ENCODE measurements around the gene VPS26B. TPM values are rescaled to one million over a fixed set of nuclear protein-coding genes. Genes with fewer than 3 reads are reported as not detected.

The VPS26B gene
- total RNA-seq, 1 experiment from 2014 or later = 28.6 TPM

GRCh38 chr11:134275188-134275533, 50.7 kb downstream of the VPS26B start:
- no peak for TF ChIP-seq CTCF (conservative IDR thresholded peaks at IDR 0.05)
- TF ChIP-seq EZH2 (IDR thresholded peaks at IDR 0.05; ENCODE audit: low read depth) = no peak
- H3K79me2 ChIP-seq (ENCODE audit: low read depth) = no peaks in the 10 kb centered on the region
- H2AFZ ChIP-seq = no peak overlapping the region
- H3F3A ChIP-seq (ENCODE audit: insufficient read depth, low read depth) = no peaks in the 10 kb centered on the region
- H3K27me3 ChIP-seq (ENCODE audit: insufficient read depth, low read depth) = no peaks in the 10 kb centered on the region
- no peak overlapping the region for H3K27ac ChIP-seq
- no peak for DNase-seq
- no peak overlapping the region for H3K4me3 ChIP-seq
- intact Hi-C loops (cut with micrococcal nuclease; ENCODE audit: unreplicated experiment) = no loop called here
- ChIA-PET CTCF (no interaction called here), POLR2A (ENCODE audit: unreplicated experiment) (no interaction called here)
- no TSS peak for BruUV-seq (replicated peaks)
- no peak overlapping the region for H3K4me2 ChIP-seq
- H3K9me3 ChIP-seq (ENCODE audit: insufficient read depth, low read depth) = no peaks in the 10 kb centered on the region
- no peaks in the 10 kb centered on the region for H3K4me1 ChIP-seq (replicated peaks; ENCODE audit: insufficient read depth)
- no peaks in the 10 kb centered on the region for H3K36me3 ChIP-seq (ENCODE audit: low read depth)
- no peaks in the 10 kb centered on the region for H3K9me2 ChIP-seq (ENCODE audit: insufficient read depth)
- no peaks in the 10 kb centered on the region for H4K20me1 ChIP-seq (ENCODE audit: insufficient read depth)

GRCh38 chr11:134275534-134276395, 51.3 kb downstream of the VPS26B start, which contains the start of gene GLB1L3:
Gene GLB1L3 (plus strand): TSS chr11:134276379. CDS start chr11:134276741, 362 bp downstream.
- DNase-seq = no peak
- H2AFZ ChIP-seq = no peak within 1 kb of the TSS
- H3F3A ChIP-seq (ENCODE audit: insufficient read depth, low read depth) = no peaks in the 10 kb centered on the region
- no peak within 1 kb of the TSS for H3K4me3 ChIP-seq
- H4K20me1 ChIP-seq (ENCODE audit: insufficient read depth) = no peaks in the 10 kb centered on the region
- no peaks in the 10 kb centered on the region for H3K9me3 ChIP-seq (ENCODE audit: insufficient read depth, low read depth)
- no peaks in the 10 kb centered on the region for H3K4me1 ChIP-seq (replicated peaks; ENCODE audit: insufficient read depth)
- peaks cover 4% of the 10 kb centered on the region; the same call in 1 of the 2 replicates for H3K27me3 ChIP-seq (ENCODE audit: insufficient read depth, low read depth)
- BruUV-seq (replicated peaks) = no TSS peak
- ChIA-PET CTCF (no interaction called here), POLR2A (ENCODE audit: unreplicated experiment) (no interaction called here)
- H3K9me2 ChIP-seq (ENCODE audit: insufficient read depth) = no peaks in the 10 kb centered on the region
- H3K79me2 ChIP-seq (ENCODE audit: low read depth) = no peaks in the 10 kb centered on the region
- H3K4me2 ChIP-seq = no peak within 1 kb of the TSS
- intact Hi-C loops (cut with micrococcal nuclease; ENCODE audit: unreplicated experiment) = no loop called here
- H3K27ac ChIP-seq = no peak within 1 kb of the TSS
- TF ChIP-seq CTCF (conservative IDR thresholded peaks at IDR 0.05) (no peak), EZH2 (IDR thresholded peaks at IDR 0.05; ENCODE audit: low read depth) (no peak)
- no peaks in the 10 kb centered on the region for H3K36me3 ChIP-seq (ENCODE audit: low read depth)

- Histone ChIP-seq H3K79me2 (ENCODE audit: low read depth) (no peaks in the 10 kb centered on the region), H3K9me2 (ENCODE audit: insufficient read depth) (no peaks in the 10 kb centered on the region), H4K20me1 (ENCODE audit: insufficient read depth) (no peaks in the 10 kb centered on the region), H2AFZ (no peak overlapping the region), H3K4me3 (no peak overlapping the region), H3K4me1 (replicated peaks; ENCODE audit: insufficient read depth) (no peaks in the 10 kb centered on the region), H3K27me3 (ENCODE audit: insufficient read depth, low read depth) (peaks cover 5% of the 10 kb centered on the region; the same call in 1 of the 2 replicates), H3F3A (ENCODE audit: insufficient read depth, low read depth) (no peaks in the 10 kb centered on the region), H3K4me2 (no peak overlapping the region), H3K9me3 (ENCODE audit: insufficient read depth, low read depth) (no peaks in the 10 kb centered on the region), H3K27ac (no peak overlapping the region), H3K36me3 (ENCODE audit: low read depth) (no peaks in the 10 kb centered on the region)
- no TSS peak for BruUV-seq (replicated peaks)
- intact Hi-C loops (cut with micrococcal nuclease; ENCODE audit: unreplicated experiment) = no loop called here
- no peak for DNase-seq
- ChIA-PET POLR2A (ENCODE audit: unreplicated experiment) (no interaction called here), CTCF (no interaction called here)
- TF ChIP-seq CTCF (conservative IDR thresholded peaks at IDR 0.05) (no peak), EZH2 (IDR thresholded peaks at IDR 0.05; ENCODE audit: low read depth) (no peak)
These were observed 52.1 kb downstream of the VPS26B start for GRCh38 chr11:134276396-134277182.

All from PC-9 (cell line).